Measurements from ENCODE around the gene ATPAF2. TPM values are rescaled to one million over a fixed set of nuclear protein-coding genes. Genes with fewer than 3 reads are reported as not detected.

Gene ATPAF2
- total and polyA plus RNA-seq, 4 donors, result 12.9 to 20.1 (median 16.8) TPM

DNA sequence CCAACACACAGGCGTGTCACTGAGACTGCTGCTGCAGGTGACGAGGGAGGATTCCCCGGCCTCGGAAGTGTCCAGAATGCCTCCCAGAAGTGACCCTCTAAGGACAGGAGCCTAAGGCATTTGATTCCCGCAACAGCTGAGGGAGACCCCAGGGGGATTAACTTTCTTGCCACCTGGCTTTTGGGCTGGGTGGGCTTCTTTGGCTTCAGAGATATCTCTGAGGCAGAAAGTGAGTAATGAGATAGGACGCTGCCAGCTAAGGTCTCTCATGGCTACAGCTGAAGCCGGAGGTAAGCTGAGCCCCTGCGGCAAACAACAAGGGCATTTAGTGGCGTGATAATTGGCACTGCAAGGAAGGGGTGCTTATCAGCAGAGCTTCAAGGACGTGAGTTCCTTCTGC is 49.4 kb downstream of the ATPAF2 start:
- H3K9ac ChIP-seq (ENCODE audit: low read depth in 1 of 2, low read length in 2 of 2), result no peak overlapping the region
- WGBS, result 91% methylated on average over 10 of the region's 10 CpGs
- no peaks in the 10 kb centered on the region for H3K9me3 ChIP-seq (ENCODE audit: control insufficient read depth in 4 of 4, low read length in 3 of 4)
- no peak overlapping the region for H3K27ac ChIP-seq (ENCODE audit: low read depth in 1 of 2, low read length in 2 of 2)
- no peak overlapping the region for H3K4me3 ChIP-seq (ENCODE audit: low read depth in 1 of 3, low read length in 3 of 3)
- no peak for DNase-seq (ENCODE audit: low spot score)
- no peaks in the 10 kb centered on the region for H3K36me3 ChIP-seq (ENCODE audit: control insufficient read depth in 4 of 4, insufficient read depth in 3 of 4, low read depth in 1 of 4, low read length in 3 of 4)
- TF ChIP-seq YY1 (IDR thresholded peaks at IDR 0.05) (no peak), NR2F2 (IDR thresholded peaks at IDR 0.05) (no peak), HNF4G (IDR thresholded peaks at IDR 0.05) (no peak), JUND (IDR thresholded peaks at IDR 0.05) (no peak), SP1 (IDR thresholded peaks at IDR 0.05) (no peak), EGR1 (IDR thresholded peaks at IDR 0.05; ENCODE audit: low read depth in 2 of 2) (no peak), RXRA (IDR thresholded peaks at IDR 0.05) (no peak), TAF1 (conservative IDR thresholded peaks at IDR 0.05) (no peak)
- TF ChIP-seq, protein P1, sequence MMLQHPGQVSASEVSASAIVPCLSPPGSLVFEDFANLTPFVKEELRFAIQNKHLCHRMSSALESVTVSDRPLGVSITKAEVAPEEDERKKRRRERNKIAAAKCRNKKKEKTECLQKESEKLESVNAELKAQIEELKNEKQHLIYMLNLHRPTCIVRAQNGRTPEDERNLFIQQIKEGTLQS (IDR thresholded peaks at IDR 0.05), result no peak
- TF ChIP-seq, protein P2, sequence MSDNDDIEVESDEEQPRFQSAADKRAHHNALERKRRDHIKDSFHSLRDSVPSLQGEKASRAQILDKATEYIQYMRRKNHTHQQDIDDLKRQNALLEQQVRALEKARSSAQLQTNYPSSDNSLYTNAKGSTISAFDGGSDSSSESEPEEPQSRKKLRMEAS (IDR thresholded peaks at IDR 0.05), result no peak
- peaks cover 0 to 4% (median 0%) of the 10 kb centered on the region in 4 donors for H3K4me1 ChIP-seq (ENCODE audit: control insufficient read depth in 4 of 4, insufficient read depth in 4 of 4, low read length in 3 of 4)
- H3K27me3 ChIP-seq (ENCODE audit: control insufficient read depth in 4 of 4, insufficient read depth in 4 of 4, low read length in 3 of 4), result no peaks in the 10 kb centered on the region

DNA sequence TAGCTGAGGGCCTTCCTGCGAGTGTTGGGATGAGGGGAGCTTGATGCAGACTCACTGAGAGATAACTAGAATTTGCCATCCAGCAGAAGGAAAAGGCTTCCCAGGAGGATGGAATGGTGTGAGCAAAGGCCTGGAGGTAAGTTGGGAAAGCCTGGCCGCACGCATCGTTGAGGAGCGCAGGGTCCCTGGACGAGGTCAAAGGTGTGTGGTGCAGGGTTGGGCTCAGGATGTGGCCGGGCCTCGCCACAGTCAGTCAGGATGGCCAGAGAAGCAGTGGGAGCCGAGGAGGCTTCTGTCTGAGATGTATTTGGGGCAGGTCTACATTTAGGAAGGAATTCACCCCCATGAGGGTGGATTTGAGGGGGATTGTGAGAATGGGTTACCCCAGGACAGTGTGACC is 49.9 kb downstream of the ATPAF2 start:
- WGBS, result 94% methylated on average over 9 of the region's 9 CpGs
- Histone ChIP-seq H3K4me1 (ENCODE audit: control insufficient read depth in 4 of 4, insufficient read depth in 4 of 4, low read length in 3 of 4) (peaks cover 0 to 4% (median 0%) of the 10 kb centered on the region in 4 donors), H3K27me3 (ENCODE audit: control insufficient read depth in 4 of 4, insufficient read depth in 4 of 4, low read length in 3 of 4) (no peaks in the 10 kb centered on the region), H3K27ac (ENCODE audit: low read depth in 1 of 2, low read length in 2 of 2) (no peak overlapping the region), H3K9me3 (ENCODE audit: control insufficient read depth in 4 of 4, low read length in 3 of 4) (no peaks in the 10 kb centered on the region), H3K4me3 (ENCODE audit: low read depth in 1 of 3, low read length in 3 of 3) (no peak overlapping the region), H3K36me3 (ENCODE audit: control insufficient read depth in 4 of 4, insufficient read depth in 3 of 4, low read depth in 1 of 4, low read length in 3 of 4) (no peaks in the 10 kb centered on the region), H3K9ac (ENCODE audit: low read depth in 1 of 2, low read length in 2 of 2) (no peak overlapping the region)
- DNase-seq (ENCODE audit: low spot score), result no peak
- TF ChIP-seq, protein P2 (IDR thresholded peaks at IDR 0.05), result no peak
- TF ChIP-seq NR2F2 (IDR thresholded peaks at IDR 0.05), result no peak
- no peak for TF ChIP-seq GABPA (IDR thresholded peaks at IDR 0.05 in 1 of 2, conservative IDR thresholded peaks at IDR 0.05 in 1 of 2)
- no peak for TF ChIP-seq YY1 (IDR thresholded peaks at IDR 0.05)
- TF ChIP-seq, protein P3, sequence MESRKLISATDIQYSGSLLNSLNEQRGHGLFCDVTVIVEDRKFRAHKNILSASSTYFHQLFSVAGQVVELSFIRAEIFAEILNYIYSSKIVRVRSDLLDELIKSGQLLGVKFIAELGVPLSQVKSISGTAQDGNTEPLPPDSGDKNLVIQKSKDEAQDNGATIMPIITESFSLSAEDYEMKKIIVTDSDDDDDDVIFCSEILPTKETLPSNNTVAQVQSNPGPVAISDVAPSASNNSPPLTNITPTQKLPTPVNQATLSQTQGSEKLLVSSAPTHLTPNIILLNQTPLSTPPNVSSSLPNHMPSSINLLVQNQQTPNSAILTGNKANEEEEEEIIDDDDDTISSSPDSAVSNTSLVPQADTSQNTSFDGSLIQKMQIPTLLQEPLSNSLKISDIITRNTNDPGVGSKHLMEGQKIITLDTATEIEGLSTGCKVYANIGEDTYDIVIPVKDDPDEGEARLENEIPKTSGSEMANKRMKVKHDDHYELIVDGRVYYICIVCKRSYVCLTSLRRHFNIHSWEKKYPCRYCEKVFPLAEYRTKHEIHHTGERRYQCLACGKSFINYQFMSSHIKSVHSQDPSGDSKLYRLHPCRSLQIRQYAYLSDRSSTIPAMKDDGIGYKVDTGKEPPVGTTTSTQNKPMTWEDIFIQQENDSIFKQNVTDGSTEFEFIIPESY (IDR thresholded peaks at IDR 0.05), result no peak
- TF ChIP-seq, protein P4, sequence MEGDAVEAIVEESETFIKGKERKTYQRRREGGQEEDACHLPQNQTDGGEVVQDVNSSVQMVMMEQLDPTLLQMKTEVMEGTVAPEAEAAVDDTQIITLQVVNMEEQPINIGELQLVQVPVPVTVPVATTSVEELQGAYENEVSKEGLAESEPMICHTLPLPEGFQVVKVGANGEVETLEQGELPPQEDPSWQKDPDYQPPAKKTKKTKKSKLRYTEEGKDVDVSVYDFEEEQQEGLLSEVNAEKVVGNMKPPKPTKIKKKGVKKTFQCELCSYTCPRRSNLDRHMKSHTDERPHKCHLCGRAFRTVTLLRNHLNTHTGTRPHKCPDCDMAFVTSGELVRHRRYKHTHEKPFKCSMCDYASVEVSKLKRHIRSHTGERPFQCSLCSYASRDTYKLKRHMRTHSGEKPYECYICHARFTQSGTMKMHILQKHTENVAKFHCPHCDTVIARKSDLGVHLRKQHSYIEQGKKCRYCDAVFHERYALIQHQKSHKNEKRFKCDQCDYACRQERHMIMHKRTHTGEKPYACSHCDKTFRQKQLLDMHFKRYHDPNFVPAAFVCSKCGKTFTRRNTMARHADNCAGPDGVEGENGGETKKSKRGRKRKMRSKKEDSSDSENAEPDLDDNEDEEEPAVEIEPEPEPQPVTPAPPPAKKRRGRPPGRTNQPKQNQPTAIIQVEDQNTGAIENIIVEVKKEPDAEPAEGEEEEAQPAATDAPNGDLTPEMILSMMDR (IDR thresholded peaks at IDR 0.05; ENCODE audit: low read depth, low read length, missing input control), result no peak
- TF ChIP-seq, protein P5, sequence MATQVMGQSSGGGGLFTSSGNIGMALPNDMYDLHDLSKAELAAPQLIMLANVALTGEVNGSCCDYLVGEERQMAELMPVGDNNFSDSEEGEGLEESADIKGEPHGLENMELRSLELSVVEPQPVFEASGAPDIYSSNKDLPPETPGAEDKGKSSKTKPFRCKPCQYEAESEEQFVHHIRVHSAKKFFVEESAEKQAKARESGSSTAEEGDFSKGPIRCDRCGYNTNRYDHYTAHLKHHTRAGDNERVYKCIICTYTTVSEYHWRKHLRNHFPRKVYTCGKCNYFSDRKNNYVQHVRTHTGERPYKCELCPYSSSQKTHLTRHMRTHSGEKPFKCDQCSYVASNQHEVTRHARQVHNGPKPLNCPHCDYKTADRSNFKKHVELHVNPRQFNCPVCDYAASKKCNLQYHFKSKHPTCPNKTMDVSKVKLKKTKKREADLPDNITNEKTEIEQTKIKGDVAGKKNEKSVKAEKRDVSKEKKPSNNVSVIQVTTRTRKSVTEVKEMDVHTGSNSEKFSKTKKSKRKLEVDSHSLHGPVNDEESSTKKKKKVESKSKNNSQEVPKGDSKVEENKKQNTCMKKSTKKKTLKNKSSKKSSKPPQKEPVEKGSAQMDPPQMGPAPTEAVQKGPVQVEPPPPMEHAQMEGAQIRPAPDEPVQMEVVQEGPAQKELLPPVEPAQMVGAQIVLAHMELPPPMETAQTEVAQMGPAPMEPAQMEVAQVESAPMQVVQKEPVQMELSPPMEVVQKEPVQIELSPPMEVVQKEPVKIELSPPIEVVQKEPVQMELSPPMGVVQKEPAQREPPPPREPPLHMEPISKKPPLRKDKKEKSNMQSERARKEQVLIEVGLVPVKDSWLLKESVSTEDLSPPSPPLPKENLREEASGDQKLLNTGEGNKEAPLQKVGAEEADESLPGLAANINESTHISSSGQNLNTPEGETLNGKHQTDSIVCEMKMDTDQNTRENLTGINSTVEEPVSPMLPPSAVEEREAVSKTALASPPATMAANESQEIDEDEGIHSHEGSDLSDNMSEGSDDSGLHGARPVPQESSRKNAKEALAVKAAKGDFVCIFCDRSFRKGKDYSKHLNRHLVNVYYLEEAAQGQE (IDR thresholded peaks at IDR 0.05), result no peak
- TF ChIP-seq RAD21 (IDR thresholded peaks at IDR 0.05), result no peak
